Liver (tissue), 3 donors: Measurements from ENCODE around the gene SLC9A4.

Experiments used
- ATF3 ChIP-seq: IDR thresholded peaks from 2 replicates; pipeline ENCODE4 v1.6.1; 2016; ENCODE audit warnings: antibody characterized with exemption
- CTCF ChIP-seq: fragments of 150-350 bp; IDR thresholded peaks from 2 replicates; pipeline ENCODE4 v1.5.1; 2017; ENCODE audit warnings: improper control_type of control experiment, low read depth, low read length; ENCODE audit not compliant: missing input control
- FOXA1 ChIP-seq: IDR thresholded peaks from 2 replicates; pipeline ENCODE4 v1.6.1; 2016; ENCODE audit warnings: antibody characterized with exemption
- FOXA2 ChIP-seq: IDR thresholded peaks from 2 replicates; pipeline ENCODE4 v1.6.1; 2016; ENCODE audit warnings: antibody characterized with exemption
- GABPA ChIP-seq, 2 donors: IDR thresholded peaks in 1 of 2; conservative IDR thresholded peaks in 1 of 2; 2 replicates each; pipeline ENCODE4 v1.6.1; 2016; ENCODE audit warnings: antibody characterized with exemption in 2 of 2, mild to moderate bottlenecking in 1 of 2, moderate library complexity in 1 of 2
- JUND ChIP-seq, 2 donors: IDR thresholded peaks; 2 replicates each; pipeline ENCODE4 v1.6.1; 2016; ENCODE audit warnings: antibody characterized with exemption in 2 of 2
- MAX ChIP-seq: IDR thresholded peaks from 2 replicates; pipeline ENCODE4 v1.6.1; 2016; ENCODE audit warnings: antibody characterized with exemption
- RAD21 ChIP-seq, 2 donors: IDR thresholded peaks; 2 replicates each; pipeline ENCODE4 v1.6.1; 2016; ENCODE audit warnings: antibody characterized with exemption in 2 of 2, mild to moderate bottlenecking in 2 of 2
- REST ChIP-seq: IDR thresholded peaks from 2 replicates; pipeline ENCODE4 v1.6.1; 2016; ENCODE audit warnings: antibody characterized with exemption, mild to moderate bottlenecking
- SP1 ChIP-seq: IDR thresholded peaks from 2 replicates; pipeline ENCODE4 v1.6.1; 2018; ENCODE audit warnings: antibody characterized with exemption, mild to moderate bottlenecking
- ZBTB33 ChIP-seq: IDR thresholded peaks from 2 replicates; pipeline ENCODE4 v1.6.1; 2016; ENCODE audit warnings: antibody characterized with exemption
- donor health status: healthy.
- donor health status: healthy.

- TF ChIP-seq CTCF (no peak), MAX (no peak), REST (no peak), ZBTB33 (no peak), SP1 (no peak), GABPA (IDR thresholded peaks at IDR 0.05 in 1 of 2, conservative IDR thresholded peaks at IDR 0.05 in 1 of 2) (no peak), FOXA1 (no peak), RAD21 (IDR thresholded peaks at IDR 0.05) (no peak), JUND (IDR thresholded peaks at IDR 0.05) (no peak), ATF3 (no peak), FOXA2 (no peak)
These were observed 28.8 kb upstream of the SLC9A4 start for GRCh38 chr2:102444233-102444632.
